AG09319 (cell line): ENCODE results near the gene HPS1.

Experiments
- DNase-seq: peaks from one replicate; pipeline ENCODE4 v3.0.0-alpha.2; 2010; ENCODE audit warnings: low read depth; ENCODE audit errors: extremely low read depth
- TF ChIP-seq, protein P1 (sequence below): IDR thresholded peaks from 2 replicates; pipeline ENCODE4 v1.5.1; 2011; ENCODE audit warnings: low read depth, mild to moderate bottlenecking, inconsistent platforms, low read length, moderate library complexity

The HPS1 gene

GRCh38 chr10:98417481-98417959 is 29.2 kb downstream of the HPS1 start:
- TF ChIP-seq, protein P1, sequence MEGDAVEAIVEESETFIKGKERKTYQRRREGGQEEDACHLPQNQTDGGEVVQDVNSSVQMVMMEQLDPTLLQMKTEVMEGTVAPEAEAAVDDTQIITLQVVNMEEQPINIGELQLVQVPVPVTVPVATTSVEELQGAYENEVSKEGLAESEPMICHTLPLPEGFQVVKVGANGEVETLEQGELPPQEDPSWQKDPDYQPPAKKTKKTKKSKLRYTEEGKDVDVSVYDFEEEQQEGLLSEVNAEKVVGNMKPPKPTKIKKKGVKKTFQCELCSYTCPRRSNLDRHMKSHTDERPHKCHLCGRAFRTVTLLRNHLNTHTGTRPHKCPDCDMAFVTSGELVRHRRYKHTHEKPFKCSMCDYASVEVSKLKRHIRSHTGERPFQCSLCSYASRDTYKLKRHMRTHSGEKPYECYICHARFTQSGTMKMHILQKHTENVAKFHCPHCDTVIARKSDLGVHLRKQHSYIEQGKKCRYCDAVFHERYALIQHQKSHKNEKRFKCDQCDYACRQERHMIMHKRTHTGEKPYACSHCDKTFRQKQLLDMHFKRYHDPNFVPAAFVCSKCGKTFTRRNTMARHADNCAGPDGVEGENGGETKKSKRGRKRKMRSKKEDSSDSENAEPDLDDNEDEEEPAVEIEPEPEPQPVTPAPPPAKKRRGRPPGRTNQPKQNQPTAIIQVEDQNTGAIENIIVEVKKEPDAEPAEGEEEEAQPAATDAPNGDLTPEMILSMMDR = no peak
- DNase-seq = no peak

DNA sequence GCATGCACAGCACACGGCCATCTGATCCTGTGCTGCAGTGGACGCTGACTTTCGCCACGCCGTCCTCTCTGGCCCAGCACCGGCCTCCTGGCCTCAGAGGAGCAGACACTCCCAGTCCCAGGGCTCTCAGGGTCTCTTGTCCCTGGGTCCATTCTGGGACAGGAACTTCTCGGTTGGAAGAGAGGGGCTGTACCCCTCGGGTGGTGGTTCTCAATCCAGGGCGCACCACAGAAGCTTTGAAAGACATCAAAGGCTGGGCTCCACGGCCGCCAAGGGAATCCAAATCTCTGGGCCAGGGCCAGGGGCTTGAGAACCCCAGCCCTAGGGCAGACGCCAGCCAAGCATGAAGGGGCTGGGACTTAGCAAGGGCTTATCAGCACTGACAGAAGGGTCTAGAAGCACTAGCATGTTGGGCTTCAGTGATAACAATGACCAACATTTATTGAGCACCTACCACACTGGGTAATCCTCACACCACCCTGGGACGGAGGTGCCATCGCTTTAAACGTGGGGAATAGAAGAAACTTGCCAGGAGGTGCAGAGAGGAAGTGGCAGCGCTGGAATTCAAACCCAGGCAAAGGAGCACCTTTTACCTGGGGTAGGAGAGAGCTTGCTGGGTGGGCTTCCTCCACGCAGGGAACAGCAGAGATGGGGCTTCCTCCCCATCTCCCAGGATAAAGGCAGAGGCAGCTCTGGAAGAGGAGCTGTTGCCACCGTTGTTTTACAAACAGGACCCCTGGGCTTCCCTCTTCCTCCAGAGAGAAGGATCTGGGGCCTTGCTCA is 29.9 kb downstream of the HPS1 start:
- TF ChIP-seq, protein P1 = no peak
- DNase-seq = no peak

DNA sequence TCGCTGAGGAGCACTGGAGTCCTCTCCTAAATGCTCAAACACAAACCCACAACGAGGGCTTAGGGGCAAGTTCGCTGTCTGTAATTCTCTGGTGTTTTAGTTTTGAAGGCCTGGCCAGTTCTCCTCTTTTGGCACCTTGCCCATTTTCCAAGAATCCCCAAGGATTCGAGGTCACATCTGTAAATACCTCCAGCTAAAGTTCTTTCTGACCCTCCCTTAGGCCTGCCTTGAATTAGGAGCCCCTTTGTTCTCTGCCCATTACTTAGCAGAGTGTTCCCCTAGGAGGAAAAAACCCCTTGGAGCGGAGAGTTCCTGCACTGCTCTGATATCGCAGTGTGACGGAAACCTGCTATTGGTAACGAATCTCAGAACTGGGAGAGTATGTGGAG is 31.0 kb downstream of the HPS1 start:
- TF ChIP-seq, protein P1 = no peak
- DNase-seq = no peak

- peak; percentile 86 for DNase-seq
- TF ChIP-seq, protein P1 = no peak
These were observed 31.6 kb downstream of the HPS1 start, which contains the start of gene PYROXD2 for GRCh38 chr10:98414932-98415730. TSS of gene PYROXD2 (minus strand) at chr10:98415182. CDS start at chr10:98415135, 47 bp downstream.

- TF ChIP-seq, protein P1 = no peak
- DNase-seq = no peak
These were observed 32.2 kb downstream of the HPS1 start for GRCh38 chr10:98414578-98414931.

- DNase-seq = no peak
- TF ChIP-seq, protein P1 = no peak
These were observed 35.0 kb downstream of the HPS1 start for GRCh38 chr10:98411768-98412167.

DNA sequence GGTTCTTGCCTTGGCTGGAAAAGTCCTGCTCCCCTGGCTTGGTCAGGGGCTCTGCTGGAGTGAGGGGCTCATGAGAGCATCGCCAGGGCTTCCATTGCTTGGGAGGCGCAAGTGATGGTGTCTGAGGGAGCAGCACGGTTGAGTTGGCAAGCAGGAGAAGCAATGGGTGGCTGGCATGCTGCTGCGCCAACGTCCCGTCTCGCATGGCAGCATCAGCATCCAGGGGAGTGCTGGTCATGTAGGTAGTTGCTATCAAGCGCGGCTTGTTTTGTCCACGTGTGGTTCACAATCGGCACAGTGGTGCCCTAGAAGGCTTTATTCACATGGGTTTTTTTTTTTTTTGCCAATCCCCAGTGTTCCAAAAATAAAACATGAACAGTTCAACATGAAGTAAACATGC is 35.6 kb downstream of the HPS1 start:
- TF ChIP-seq, protein P1 = no peak
- no peak for DNase-seq
